CD4-positive, alpha-beta T cell treated with Interleukin-6 for 4 hours (primary cell): ENCODE results near the gene TNPO2.
"Not testable (repeated sequence)": the region's sequence is repeated elsewhere in the genome, so short reads cannot be mapped to it uniquely, and the experiment has no call there.

Experiments
- DNase-seq: peaks from one replicate; pipeline ENCODE4 v3.0.0-alpha.2; 2020; ENCODE audit warnings: mixed read lengths

TNPO2 gene

DNA sequence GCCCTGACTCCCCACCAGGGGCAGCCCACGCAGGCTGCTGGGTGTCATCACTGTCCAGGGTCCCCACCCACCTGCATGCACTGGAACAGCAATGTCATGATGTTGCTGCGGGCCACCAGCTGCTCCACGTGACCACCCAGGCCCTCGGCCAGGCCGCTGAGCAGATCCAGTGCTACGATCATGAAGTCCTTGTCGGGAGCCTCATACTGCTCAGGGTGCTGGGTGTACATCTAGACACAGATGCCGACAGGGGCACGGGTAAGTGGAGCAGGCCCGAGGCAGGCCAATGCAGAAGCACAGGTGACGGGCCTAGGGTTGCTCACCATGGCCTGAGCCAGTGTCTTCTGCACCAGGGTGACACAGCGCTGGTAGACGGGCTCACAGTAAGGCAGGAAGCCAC is 18.6 kb downstream of the TNPO2 start:
- DNase-seq, result no peak

GRCh38 chr19:12703046-12703445 is 20.7 kb downstream of the TNPO2 start:
- DNase-seq, result no peak

DNA sequence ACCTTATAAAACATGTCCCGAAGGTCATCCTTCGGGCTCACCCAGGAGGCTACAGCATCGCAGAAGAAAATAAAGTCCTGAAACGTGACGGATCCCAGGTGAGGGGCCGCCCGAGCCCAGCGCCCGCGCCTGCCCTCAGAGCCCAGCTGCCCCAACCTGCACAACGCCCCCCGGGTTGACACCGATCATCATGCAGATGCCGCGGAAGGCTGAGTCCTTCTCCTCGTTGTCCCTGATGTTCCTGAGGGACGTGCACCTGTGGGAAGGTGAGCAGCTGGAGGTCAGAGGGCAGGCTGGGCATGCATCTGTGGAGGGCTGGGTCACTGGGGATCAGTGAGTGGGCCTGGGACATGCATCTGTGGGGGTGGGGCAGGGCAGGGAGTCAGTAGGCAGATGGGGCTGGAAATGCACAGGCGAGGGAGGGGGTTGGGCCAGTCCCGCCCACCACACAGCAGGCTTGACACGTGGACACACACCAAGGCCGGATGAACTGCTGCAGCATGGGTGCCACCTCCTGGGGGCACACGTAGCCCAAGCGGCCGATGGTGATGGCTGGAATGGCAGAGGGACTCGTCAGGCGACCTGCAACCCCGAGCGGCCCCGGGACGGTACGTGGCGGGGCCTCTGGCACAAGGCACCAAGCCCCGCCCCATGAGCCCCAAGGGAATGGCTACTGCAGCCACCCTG is 22.0 kb downstream of the TNPO2 start:
- DNase-seq, result no peak

- DNase-seq, result no peak
These were observed 25.6 kb downstream of the TNPO2 start for GRCh38 chr19:12698138-12698537.

DNA sequence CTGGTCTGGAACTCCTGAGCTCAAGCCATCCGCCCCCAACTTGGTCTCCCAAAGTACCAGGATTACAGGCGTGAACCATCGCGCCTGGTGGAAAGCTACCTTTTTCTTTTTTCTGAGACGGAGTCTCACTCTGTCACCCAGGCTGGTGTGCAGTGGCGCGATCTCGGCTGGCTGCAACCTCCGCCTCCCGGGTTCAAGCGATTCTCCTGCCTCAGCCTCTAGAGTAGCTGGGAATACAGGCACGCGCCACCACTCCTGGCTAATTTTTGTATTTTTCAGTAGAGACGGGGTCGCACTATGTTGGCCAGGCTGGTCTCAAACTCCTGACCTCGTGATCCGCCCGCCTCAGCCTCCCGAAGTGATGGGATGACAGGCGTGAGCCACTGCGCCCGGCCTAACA is 26.3 kb downstream of the TNPO2 start:
- DNase-seq, result not testable (repeated sequence)

- DNase-seq, result peak; percentile 95
These were observed 27.1 kb downstream of the TNPO2 start, which contains the start of gene FBXW9 for GRCh38 chr19:12696366-12697335. FBXW9 (minus strand) TSS chr19:12696631; CDS start chr19:12696581, 50 bp downstream.

DNA sequence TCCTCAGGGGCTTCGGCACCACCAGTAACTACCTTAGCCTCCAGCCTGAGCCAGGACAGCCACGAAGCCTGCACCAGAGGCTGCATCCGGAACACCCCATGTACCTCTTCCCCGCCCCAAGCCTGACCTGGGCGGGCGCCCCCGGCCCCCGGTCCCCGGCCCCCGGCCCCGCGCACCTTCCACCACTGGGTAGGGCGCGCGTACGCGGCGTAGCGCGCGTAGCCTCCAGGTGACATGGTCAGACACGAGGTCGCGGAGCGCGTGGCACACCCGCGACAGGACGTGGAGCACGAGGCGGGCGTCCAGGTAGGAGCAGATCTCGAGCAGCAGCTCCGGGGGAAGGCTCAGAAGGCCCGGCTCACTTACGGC is 27.8 kb downstream of the TNPO2 start:
- peak; percentile 14 for DNase-seq

DNA sequence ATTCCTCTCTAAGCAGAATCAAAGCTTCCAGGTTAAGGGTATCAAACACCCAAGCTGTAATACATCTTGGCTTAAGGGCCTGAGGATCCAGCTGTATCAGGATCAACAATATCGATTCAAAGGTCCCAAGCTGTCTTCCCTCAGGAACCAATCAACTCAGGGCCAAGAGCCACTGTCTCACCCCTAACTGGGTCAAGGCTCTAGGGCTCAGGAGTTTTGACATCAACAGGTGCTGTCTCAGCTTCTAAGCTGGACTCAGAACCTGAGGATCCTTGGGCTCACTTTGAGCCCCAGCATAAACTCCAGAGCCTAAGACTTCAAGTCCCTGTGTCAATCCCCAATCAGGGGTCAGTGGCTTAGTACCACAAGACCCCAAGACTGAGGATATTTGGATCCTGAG is 28.2 kb downstream of the TNPO2 start:
- no peak for DNase-seq

GRCh38 chr19:12695096-12695495 is 28.6 kb downstream of the TNPO2 start:
- no peak for DNase-seq

GRCh38 chr19:12694641-12695040 is 29.1 kb downstream of the TNPO2 start:
- no peak for DNase-seq

- DNase-seq, result no peak
These were observed 30.8 kb downstream of the TNPO2 start for GRCh38 chr19:12692960-12693359.

DNA sequence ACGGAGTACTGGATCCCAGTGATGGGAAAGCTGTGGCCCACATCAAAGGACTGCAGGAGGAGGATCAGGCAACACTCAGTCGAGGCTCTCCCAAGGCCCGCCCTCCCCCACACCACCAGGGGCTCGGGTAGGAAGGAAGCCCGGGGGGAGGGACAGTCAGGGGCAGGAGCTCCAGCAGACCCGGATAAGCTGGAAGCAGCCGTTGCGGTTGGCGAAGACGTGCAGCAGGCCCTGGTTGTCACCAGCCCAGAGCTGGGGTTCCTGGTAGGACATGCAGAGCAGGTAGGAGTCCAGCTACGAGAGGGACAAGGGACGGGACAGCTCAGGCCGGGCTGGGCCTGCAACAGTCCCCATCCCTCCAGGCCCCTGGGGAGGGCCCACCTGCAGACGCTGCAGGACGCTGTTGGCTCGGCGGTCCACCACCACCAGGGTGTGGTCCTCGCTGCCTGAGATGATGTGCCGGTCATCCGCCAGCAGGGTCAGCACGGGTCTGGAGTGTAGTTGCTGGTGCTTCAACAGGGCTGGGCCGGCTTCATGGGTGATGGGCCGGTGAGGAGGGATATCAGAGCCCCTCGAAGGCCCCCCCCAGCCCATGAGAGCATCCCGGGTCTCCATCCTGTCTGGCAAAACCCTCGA is 34.0 kb downstream of the TNPO2 start:
- no peak for DNase-seq

DNA sequence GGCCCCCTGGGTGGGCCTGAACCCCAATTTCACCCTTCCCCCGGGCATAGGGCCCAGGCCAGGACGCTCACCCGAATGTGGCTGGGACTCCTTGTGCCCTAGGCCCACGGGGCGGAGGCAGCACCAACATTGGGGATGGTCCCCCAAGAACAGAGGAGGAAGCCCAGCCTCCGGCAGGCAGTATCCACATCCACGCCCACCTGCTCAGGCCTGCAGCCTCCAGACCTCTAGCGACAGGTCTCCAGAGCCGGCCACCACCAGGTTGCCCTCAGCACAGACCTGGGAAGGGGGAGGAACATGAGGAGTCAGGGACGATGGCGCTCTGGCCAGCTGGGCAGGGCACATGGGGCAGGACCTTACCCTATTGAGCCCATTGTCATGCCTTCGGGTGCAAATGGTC is 34.7 kb downstream of the TNPO2 start:
- no peak for DNase-seq

- DNase-seq, result no peak
These were observed 36.1 kb downstream of the TNPO2 start, which contains the start of gene GNG14 for GRCh38 chr19:12687496-12688196. GNG14 (plus strand) TSS chr19:12687998; CDS start chr19:12688049, 51 bp downstream.

GRCh38 chr19:12685831-12686230 is 37.9 kb downstream of the TNPO2 start:
- no peak for DNase-seq

DNA sequence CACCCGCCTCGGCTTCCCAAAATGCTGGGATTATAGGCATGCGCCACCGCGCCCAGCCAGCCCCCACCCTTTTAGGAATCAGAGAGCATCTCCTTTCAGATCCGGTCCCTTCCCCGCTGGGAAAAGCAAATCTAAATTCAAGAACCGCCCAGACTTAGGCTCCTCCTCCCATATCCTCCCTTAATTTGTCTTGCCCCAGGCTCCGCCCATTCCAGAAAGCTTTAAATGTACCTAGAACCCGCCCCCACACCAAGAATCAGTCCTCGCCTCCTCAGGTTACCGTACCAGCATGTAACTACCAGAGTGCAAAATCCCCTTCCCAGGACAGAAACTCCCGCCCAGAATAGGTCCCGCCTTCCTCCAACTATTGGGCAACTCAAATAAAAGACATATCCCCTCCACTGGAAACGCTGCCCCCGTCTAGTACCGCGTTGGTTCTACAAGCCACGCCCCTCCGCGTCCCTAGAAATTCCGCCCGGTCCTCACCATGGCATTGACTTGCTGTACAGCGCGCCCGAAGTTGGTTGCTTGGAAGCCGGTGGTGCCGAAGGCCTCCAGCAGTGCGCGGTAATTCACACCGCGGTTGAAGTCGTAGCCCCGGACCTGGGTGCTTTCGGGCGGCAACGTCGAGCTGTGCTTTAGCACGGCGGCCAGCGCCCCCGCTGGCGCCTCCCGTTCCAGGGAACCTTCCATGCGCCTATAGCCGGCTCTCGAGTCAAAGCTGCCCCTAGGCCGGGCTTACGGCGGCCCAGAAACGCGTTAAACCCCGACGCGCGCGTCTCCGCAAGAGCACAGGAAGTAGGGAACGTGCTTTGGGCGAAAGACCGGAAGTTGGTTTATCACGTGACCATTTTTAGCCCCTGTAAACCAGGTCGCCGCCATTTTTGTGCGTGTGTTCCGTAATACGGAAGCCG is 42.4 kb downstream of the TNPO2 start, which contains the start of gene DHPS:
DHPS (minus strand) TSS at position 807 of the 914 bp plus-strand sequence; CDS start at position 693, 114 bp downstream.
- DNase-seq, result peak; percentile 92

GRCh38 chr19:12680034-12680433 is 43.7 kb downstream of the TNPO2 start:
- DNase-seq, result no peak

DNA sequence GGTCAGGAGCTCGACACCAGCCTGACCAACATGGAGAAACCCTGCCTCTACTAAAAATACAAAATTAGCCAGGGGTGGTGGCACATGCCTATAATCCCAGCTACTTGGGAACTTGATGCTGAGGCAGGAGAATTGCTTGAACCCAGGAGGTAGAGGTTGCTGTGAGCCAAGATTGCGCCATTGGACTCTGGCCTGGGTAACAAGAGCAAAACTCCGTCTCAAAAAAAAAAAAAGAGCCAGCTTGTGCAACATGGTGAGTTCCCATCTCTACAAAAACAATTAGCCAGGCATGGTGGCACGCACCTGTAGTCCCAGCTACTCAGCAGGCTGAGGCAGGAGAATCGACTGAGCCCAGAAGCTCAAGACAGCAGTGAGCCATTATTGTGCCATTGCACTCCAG is 45.7 kb downstream of the TNPO2 start:
- DNase-seq, result not testable (repeated sequence)

- DNase-seq, result no peak
These were observed 46.8 kb downstream of the TNPO2 start for GRCh38 chr19:12676928-12677327.

DNA sequence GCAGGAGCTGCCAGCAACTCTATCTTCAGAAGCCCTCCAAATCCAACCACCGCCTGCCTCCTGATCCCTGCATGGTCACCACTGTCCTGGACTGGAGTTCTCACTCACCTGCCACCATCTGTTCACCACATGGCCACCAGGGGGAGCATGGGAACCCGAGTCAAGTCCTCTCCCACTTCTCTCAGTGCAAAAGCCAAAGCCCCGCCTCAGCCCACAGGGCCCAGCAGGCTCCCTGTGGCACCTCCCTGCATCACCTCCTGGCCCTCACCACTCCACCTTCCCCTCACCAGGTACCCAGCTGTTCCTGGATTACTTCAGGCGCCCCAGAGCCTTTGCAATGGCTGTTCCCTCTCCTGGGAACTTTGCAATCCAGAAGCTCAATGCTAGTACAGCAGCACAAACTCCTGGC is 47.3 kb downstream of the TNPO2 start:
- peak; percentile 89 for DNase-seq

DNA sequence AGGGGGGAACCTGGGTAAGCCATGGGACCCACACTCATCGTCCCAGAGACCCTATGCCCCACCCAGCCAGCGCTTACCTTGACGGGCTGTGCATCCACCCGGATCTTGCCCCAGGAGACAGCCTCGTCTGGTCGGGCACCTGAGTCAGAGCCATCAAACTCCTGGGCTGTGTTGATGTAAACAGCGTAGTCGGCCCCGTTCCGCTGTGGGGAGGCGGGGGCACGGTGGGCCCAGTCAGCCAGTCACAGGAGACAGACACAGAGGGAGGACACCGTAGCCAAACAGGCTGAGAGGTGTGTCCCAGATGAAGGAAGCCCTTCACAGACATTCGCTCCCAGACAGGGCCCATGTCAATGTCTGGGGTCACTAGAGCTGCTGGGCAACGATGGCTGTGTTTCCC is 47.8 kb downstream of the TNPO2 start:
- no peak for DNase-seq
